Stimulated activated naive CD8-positive, alpha-beta T cell treated with anti-CD3 and anti-CD28 coated beads, Interleukin-15, Interleukin-2, amounts not matched to agents 100 U/mL and 50 U/mL, for 24 hours (primary cell): ENCODE data around the gene PARD3.

Source experiments
- ATAC-seq: fragments of 150-1000 bp; cut with Tn5 transposase; one replicate; pipeline ENCODE4 v1.10.0; 2021
- DNase-seq: peaks from one replicate; pipeline ENCODE4 v3.0.0; 2021

The PARD3 gene

GRCh38 chr10:34580214-34580613 is 234.9 kb downstream of the PARD3 start:
- ATAC-seq (no peak), DNase-seq (no peak)

DNA sequence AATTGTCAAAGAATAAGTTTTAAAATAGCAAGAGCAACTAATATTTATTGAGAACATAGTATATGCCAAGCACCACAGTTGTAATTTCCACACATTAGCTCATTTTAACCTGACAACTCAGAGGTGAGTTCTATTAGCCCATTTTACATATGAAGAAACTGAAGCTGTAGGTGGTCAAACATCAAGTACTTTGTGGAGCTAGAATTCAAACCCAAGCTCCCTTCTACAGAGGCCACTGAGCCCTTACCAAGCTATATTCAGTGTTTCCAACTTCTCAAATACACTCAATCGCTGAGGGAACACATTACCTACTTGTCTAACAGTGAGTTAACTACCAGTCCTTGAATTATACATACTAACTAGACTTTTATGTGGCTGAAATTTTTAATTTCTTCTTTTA is 236.6 kb downstream of the PARD3 start:
- ATAC-seq (no peak), DNase-seq (no peak)

GRCh38 chr10:34576797-34577196 is 238.3 kb downstream of the PARD3 start:
- DNase-seq (no peak), ATAC-seq (no peak)

GRCh38 chr10:34575882-34576281 is 239.2 kb downstream of the PARD3 start:
- ATAC-seq (no peak), DNase-seq (no peak)

DNA sequence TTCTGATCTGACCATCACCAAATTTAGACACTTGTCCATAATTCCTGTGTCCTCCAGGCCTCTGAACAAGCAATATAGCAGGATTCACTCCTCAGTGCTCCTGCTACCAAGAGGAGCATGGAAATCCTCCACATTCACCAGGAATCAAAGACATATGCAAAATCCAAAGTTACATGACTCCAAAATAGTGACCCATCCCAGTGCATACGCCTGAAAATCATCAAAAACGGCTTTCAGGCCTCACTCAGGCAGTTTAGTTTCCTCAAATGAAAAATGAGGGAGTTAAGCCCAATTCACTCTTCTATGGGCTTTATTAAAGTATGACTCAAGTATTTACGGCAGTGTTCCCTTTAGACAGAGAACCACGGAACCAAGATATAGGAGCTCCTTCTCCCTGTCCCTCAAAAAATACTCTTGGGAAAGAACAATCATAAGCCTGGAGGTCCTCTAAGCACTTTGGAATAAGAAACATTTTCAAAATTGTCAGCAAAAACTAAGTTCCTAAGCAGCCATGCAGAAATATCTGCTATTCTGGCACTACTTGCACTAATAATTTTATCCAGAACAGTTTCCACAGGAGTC is 240.7 kb downstream of the PARD3 start:
- ATAC-seq = no peak
- DNase-seq = no peak

- ATAC-seq (no peak), DNase-seq (no peak)
Observed at GRCh38 chr10:34570887-34571286, 244.2 kb downstream of the PARD3 start.

GRCh38 chr10:34567659-34568253 is 247.3 kb downstream of the PARD3 start:
- ATAC-seq (no peak), DNase-seq (no peak)

- ATAC-seq = no peak
- DNase-seq = no peak
Observed at GRCh38 chr10:34565934-34566333, 249.2 kb downstream of the PARD3 start.

DNA sequence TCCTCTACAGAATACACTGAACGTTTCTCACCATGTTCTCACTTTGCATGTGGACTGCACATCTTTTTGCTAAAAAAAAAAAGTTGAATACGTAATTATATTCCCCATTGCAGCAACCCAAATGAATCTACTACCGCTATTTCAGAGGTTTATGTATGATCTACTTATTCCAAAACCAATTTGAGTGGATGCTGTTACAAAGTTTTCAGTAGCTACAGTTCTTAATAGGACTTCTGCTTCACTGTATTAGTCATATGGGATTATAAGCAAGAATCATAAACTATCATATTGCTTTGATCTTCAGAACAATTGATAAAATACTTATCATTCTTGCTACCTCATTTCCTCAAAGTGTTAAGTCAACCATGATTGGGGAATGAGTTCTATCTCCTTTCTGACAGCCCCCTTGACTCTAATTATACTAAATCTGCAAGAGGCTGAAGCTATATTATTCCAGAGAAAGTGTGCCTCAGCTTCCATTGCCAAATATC is 257.0 kb downstream of the PARD3 start:
- DNase-seq (no peak), ATAC-seq (no peak)

GRCh38 chr10:34557173-34557572 is 257.9 kb downstream of the PARD3 start:
- DNase-seq = no peak

DNA sequence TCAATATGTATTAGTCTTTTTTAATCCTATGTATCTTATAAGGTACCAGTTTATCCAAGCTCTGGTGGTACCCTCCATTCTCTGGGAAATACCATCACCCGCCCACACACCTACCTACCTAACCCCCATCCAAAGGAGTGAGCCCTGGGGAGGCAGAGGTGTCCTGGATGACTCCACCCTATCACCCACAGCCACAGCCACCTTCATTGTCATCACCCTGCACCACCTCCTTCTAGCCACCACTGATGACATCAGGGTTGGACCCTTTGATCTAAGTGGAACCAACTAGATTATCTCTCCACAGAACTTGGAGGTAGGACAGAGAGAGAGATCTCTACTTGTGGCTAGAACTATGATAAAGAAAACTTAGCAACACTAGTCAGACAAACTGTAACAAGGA is 259.4 kb downstream of the PARD3 start:
- ATAC-seq = no peak
- no peak for DNase-seq

More at GRCh38 chr10:34557173-34557572, 257.9 kb downstream of the PARD3 start:
- no peak for ATAC-seq

- no peak for ATAC-seq
- DNase-seq = no peak
Observed at GRCh38 chr10:34553747-34554146, 261.3 kb downstream of the PARD3 start.

- DNase-seq (no peak), ATAC-seq (no peak)
Observed at GRCh38 chr10:34551295-34551694, 263.8 kb downstream of the PARD3 start.

- no peak for DNase-seq
- no peak for ATAC-seq
Observed at GRCh38 chr10:34549953-34550352, 265.1 kb downstream of the PARD3 start.

DNA sequence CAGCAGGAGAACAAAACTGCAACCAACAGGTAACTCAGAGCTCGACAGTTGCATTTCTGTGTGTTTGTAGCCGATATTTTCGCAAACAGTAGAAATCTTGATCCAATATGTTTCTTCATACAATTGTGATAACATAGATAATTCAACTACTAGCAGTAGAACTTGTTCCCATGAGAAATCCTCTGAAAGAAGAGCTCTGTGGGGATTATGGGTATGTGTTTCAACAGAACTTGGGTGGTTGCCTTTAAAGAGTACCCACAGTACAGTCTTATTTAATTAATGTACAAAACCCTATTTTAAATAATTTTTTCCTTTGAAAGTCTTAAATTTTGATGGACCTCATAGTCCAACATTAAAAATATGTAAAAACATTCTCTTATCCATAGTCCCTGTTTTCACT is 266.1 kb downstream of the PARD3 start:
- DNase-seq (no peak), ATAC-seq (no peak)

DNA sequence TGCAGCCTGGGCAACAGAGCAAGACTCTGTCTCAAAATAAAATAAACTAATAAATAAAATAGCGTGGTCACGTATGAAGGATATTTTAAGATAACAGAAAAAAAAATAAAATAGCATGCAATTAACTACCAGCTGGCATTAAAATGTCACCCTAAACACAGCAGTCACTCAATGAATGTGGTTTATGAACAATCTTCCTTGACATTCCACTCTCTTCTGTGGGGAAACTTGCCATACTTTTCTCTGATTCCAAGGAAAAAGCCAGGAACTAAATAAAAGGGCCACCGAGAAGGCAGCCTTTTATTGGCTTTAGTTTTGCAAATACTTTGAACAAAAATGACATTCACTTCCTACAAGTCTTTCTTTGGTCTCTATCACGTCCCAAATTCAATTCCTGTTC is 266.6 kb downstream of the PARD3 start:
- DNase-seq = no peak
- no peak for ATAC-seq

GRCh38 chr10:34547695-34548094 is 267.4 kb downstream of the PARD3 start:
- no peak for DNase-seq
- no peak for ATAC-seq

GRCh38 chr10:34547291-34547690 is 267.8 kb downstream of the PARD3 start:
- ATAC-seq (no peak), DNase-seq (no peak)

- ATAC-seq (no peak), DNase-seq (no peak)
Observed at GRCh38 chr10:34544400-34544799, 270.7 kb downstream of the PARD3 start.

GRCh38 chr10:34543716-34544115 is 271.4 kb downstream of the PARD3 start:
- ATAC-seq = no peak
- DNase-seq = no peak

DNA sequence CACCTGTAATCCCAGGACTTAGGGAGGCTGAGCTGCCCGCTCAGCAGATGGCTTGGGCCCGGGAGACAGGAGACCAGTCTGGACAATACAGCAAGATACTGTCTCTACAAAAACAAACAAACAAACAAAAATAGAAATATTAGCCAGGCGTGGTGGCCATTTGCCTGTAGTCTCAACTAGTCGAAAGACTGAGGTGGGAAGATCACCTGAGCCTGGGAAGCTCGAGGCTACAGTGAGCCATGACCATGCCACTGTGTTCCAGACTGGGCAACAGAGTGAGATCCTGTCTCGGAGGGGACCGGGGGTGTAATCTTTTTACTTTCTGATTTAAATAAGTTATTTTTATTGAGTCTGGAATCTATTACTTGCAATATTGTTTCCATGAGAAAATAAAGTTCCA is 274.6 kb downstream of the PARD3 start:
- DNase-seq (no peak), ATAC-seq (no peak)

- DNase-seq = no peak
- ATAC-seq = no peak
Observed at GRCh38 chr10:34539533-34540315, 275.4 kb downstream of the PARD3 start.

- ATAC-seq (no peak), DNase-seq (no peak)
Observed at GRCh38 chr10:34538281-34538829, 276.7 kb downstream of the PARD3 start.
